ENCODE measurements around the gene DNAAF2. TPM values are rescaled to one million over a fixed set of nuclear protein-coding genes. Genes with fewer than 3 reads are reported as not detected.

DNAAF2 gene
- total and polyA plus RNA-seq, 2 of the 8 experiments (the other 6 are each of a cell fraction or from before 2014, with no cell fraction given): 12.2 to 30.0 TPM

DNA sequence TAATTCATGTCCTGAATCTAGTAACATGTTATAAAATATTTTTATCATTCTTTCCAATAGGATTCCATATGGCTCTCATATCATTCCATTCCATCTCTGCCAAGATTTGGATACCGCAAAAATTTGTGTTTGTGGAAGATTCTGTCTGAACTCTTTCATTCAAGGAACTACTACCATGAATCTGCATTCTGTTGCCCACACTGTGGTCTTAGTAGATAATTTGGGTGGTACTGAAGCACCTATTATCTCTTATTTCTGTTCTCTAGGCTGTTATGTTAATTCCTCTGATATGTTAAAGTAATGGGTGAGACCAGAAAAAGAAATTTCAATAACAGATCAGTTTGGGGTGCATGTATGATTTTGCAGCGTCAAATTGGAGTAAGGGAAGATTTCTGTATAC is 20.8 kb downstream of the DNAAF2 start (continued):
- TF ChIP-seq, protein P1, sequence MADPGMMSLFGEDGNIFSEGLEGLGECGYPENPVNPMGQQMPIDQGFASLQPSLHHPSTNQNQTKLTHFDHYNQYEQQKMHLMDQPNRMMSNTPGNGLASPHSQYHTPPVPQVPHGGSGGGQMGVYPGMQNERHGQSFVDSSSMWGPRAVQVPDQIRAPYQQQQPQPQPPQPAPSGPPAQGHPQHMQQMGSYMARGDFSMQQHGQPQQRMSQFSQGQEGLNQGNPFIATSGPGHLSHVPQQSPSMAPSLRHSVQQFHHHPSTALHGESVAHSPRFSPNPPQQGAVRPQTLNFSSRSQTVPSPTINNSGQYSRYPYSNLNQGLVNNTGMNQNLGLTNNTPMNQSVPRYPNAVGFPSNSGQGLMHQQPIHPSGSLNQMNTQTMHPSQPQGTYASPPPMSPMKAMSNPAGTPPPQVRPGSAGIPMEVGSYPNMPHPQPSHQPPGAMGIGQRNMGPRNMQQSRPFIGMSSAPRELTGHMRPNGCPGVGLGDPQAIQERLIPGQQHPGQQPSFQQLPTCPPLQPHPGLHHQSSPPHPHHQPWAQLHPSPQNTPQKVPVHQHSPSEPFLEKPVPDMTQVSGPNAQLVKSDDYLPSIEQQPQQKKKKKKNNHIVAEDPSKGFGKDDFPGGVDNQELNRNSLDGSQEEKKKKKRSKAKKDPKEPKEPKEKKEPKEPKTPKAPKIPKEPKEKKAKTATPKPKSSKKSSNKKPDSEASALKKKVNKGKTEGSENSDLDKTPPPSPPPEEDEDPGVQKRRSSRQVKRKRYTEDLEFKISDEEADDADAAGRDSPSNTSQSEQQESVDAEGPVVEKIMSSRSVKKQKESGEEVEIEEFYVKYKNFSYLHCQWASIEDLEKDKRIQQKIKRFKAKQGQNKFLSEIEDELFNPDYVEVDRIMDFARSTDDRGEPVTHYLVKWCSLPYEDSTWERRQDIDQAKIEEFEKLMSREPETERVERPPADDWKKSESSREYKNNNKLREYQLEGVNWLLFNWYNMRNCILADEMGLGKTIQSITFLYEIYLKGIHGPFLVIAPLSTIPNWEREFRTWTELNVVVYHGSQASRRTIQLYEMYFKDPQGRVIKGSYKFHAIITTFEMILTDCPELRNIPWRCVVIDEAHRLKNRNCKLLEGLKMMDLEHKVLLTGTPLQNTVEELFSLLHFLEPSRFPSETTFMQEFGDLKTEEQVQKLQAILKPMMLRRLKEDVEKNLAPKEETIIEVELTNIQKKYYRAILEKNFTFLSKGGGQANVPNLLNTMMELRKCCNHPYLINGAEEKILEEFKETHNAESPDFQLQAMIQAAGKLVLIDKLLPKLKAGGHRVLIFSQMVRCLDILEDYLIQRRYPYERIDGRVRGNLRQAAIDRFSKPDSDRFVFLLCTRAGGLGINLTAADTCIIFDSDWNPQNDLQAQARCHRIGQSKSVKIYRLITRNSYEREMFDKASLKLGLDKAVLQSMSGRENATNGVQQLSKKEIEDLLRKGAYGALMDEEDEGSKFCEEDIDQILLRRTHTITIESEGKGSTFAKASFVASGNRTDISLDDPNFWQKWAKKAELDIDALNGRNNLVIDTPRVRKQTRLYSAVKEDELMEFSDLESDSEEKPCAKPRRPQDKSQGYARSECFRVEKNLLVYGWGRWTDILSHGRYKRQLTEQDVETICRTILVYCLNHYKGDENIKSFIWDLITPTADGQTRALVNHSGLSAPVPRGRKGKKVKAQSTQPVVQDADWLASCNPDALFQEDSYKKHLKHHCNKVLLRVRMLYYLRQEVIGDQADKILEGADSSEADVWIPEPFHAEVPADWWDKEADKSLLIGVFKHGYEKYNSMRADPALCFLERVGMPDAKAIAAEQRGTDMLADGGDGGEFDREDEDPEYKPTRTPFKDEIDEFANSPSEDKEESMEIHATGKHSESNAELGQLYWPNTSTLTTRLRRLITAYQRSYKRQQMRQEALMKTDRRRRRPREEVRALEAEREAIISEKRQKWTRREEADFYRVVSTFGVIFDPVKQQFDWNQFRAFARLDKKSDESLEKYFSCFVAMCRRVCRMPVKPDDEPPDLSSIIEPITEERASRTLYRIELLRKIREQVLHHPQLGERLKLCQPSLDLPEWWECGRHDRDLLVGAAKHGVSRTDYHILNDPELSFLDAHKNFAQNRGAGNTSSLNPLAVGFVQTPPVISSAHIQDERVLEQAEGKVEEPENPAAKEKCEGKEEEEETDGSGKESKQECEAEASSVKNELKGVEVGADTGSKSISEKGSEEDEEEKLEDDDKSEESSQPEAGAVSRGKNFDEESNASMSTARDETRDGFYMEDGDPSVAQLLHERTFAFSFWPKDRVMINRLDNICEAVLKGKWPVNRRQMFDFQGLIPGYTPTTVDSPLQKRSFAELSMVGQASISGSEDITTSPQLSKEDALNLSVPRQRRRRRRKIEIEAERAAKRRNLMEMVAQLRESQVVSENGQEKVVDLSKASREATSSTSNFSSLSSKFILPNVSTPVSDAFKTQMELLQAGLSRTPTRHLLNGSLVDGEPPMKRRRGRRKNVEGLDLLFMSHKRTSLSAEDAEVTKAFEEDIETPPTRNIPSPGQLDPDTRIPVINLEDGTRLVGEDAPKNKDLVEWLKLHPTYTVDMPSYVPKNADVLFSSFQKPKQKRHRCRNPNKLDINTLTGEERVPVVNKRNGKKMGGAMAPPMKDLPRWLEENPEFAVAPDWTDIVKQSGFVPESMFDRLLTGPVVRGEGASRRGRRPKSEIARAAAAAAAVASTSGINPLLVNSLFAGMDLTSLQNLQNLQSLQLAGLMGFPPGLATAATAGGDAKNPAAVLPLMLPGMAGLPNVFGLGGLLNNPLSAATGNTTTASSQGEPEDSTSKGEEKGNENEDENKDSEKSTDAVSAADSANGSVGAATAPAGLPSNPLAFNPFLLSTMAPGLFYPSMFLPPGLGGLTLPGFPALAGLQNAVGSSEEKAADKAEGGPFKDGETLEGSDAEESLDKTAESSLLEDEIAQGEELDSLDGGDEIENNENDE (IDR thresholded peaks at IDR 0.05; ENCODE audit: insufficient replicate concordance, low read length): no peak
- no peak for TF ChIP-seq EZH2 (IDR thresholded peaks at IDR 0.05; ENCODE audit: low read depth, low read length, severe bottlenecking)
- no peak for TF ChIP-seq GTF2F1 (IDR thresholded peaks at IDR 0.05; ENCODE audit: borderline replicate concordance, low read depth, low read length)
- no peak for TF ChIP-seq PHF8 (conservative IDR thresholded peaks at IDR 0.05; ENCODE audit: low read depth, low read length)
- TF ChIP-seq BRCA1 (IDR thresholded peaks at IDR 0.05; ENCODE audit: low read depth, low read length): no peak
- no peak for TF ChIP-seq TEAD4 (IDR thresholded peaks at IDR 0.05; ENCODE audit: low read depth, low read length)
- no peak for TF ChIP-seq POLR2A (IDR thresholded peaks at IDR 0.05; ENCODE audit: control extremely low read depth in 1 of 2, low read depth in 2 of 2, low read length in 2 of 2)
- TF ChIP-seq RNF2 (IDR thresholded peaks at IDR 0.05; ENCODE audit: borderline replicate concordance, low read depth, low read length, missing control alignments, poor library complexity, severe bottlenecking): no peak

Measured in H1 (cell line).